D721Med (cell line): ENCODE measurements around the gene TMEM270.

Experiments
- DNase-seq: peaks from one replicate; pipeline ENCODE4 v3.0.0; 2011; ENCODE audit warnings: low spot score; ENCODE audit not compliant: insufficient read length
- FAIRE-seq: peaks from 2 replicates; lab custom pipeline; 2011; peaks lifted over from hg19 to GRCh38; lab: Jason Lieb, UNC
- CTCF ChIP-seq: IDR thresholded peaks from 2 replicates; pipeline ENCODE4 v1.5.1; 2012; ENCODE audit warnings: mild to moderate bottlenecking, control low read depth; ENCODE audit not compliant: insufficient read depth; ENCODE audit errors: missing control alignments

The TMEM270 gene

GRCh38 chr7:73822319-73823173, 38.4 kb upstream of the TMEM270 start:
- DNase-seq = no peak
- no peak for FAIRE-seq
- no peak for TF ChIP-seq CTCF

GRCh38 chr7:73823257-73823656, 37.7 kb upstream of the TMEM270 start:
- TF ChIP-seq CTCF = no peak
- FAIRE-seq (no peak), DNase-seq (no peak)

GRCh38 chr7:73823873-73824592, 36.9 kb upstream of the TMEM270 start:
- DNase-seq (no peak), FAIRE-seq (no peak)
- TF ChIP-seq CTCF = no peak

- TF ChIP-seq CTCF = no peak
- no peak for DNase-seq
- FAIRE-seq = no peak
Observed at GRCh38 chr7:73824986-73825385, 36.0 kb upstream of the TMEM270 start.

GRCh38 chr7:73827567-73828106, 33.3 kb upstream of the TMEM270 start:
- no peak for TF ChIP-seq CTCF
- FAIRE-seq (no peak), DNase-seq (no peak)

GRCh38 chr7:73828107-73828803, 32.7 kb upstream of the TMEM270 start:
- no peak for FAIRE-seq

More at GRCh38 chr7:73828107-73828803, 32.7 kb upstream of the TMEM270 start:
- TF ChIP-seq CTCF = no peak
- DNase-seq = no peak
